Colon (tissue), 2 donors: Measurements from ENCODE around the gene OR6B2.
"Not testable (repeated sequence)": the region's sequence is repeated elsewhere in the genome, so short reads cannot be mapped to it uniquely, and the experiment has no call there.

Experiments
- FAIRE-seq: peaks from 2 replicates; lab custom pipeline; 2012; peaks lifted over from hg19 to GRCh38; lab: Jason Lieb, UNC
- donor health status: control.
- donor health status: control.

Gene OR6B2

GRCh38 chr2:240030379-240031094 lies at the start of gene OR6B2:
OR6B2 (minus strand) TSS chr2:240030429; CDS start chr2:240030429, 0 bp downstream.
- FAIRE-seq, result no peak

- no peak for FAIRE-seq
These were observed 48.4 kb upstream of the OR6B2 start for GRCh38 chr2:240078631-240079030.

- no peak for FAIRE-seq
These were observed 47.2 kb upstream of the OR6B2 start for GRCh38 chr2:240077442-240077841.

GRCh38 chr2:240074545-240074944 lies 44.3 kb upstream of the OR6B2 start:
- no peak for FAIRE-seq

- no peak for FAIRE-seq
These were observed 40.7 kb upstream of the OR6B2 start for GRCh38 chr2:240070907-240071306.

GRCh38 chr2:240069829-240070228 lies 39.6 kb upstream of the OR6B2 start:
- FAIRE-seq, result no peak

GRCh38 chr2:240068193-240068592 lies 38.0 kb upstream of the OR6B2 start:
- FAIRE-seq, result no peak

- FAIRE-seq, result no peak
These were observed 36.3 kb upstream of the OR6B2 start for GRCh38 chr2:240066489-240066888.

GRCh38 chr2:240064898-240065297 lies 34.7 kb upstream of the OR6B2 start:
- FAIRE-seq, result no peak

GRCh38 chr2:240060977-240061591 lies 30.9 kb upstream of the OR6B2 start:
- no peak for FAIRE-seq

GRCh38 chr2:240056678-240057077 lies 26.4 kb upstream of the OR6B2 start:
- FAIRE-seq, result no peak

GRCh38 chr2:240055177-240055917 lies 25.1 kb upstream of the OR6B2 start:
- no peak for FAIRE-seq

GRCh38 chr2:240053173-240054155 lies 23.2 kb upstream of the OR6B2 start, which contains the start of gene OR6B3:
OR6B3 (minus strand) TSS chr2:240053521.
- no peak for FAIRE-seq

GRCh38 chr2:240052524-240052923 lies 22.3 kb upstream of the OR6B2 start:
- FAIRE-seq, result no peak

- FAIRE-seq, result no peak
These were observed 21.5 kb upstream of the OR6B2 start for GRCh38 chr2:240051697-240052096.

- no peak for FAIRE-seq
These were observed 20.0 kb upstream of the OR6B2 start for GRCh38 chr2:240050278-240050677.

GRCh38 chr2:240048237-240048636 lies 18.0 kb upstream of the OR6B2 start:
- no peak for FAIRE-seq

GRCh38 chr2:240045098-240045497 lies 14.9 kb upstream of the OR6B2 start:
- FAIRE-seq, result no peak

- not testable (repeated sequence) for FAIRE-seq
These were observed 13.9 kb upstream of the OR6B2 start for GRCh38 chr2:240044096-240044495.

- no peak for FAIRE-seq
These were observed 13.2 kb upstream of the OR6B2 start for GRCh38 chr2:240043279-240043989.

- no peak for FAIRE-seq
These were observed 12.5 kb upstream of the OR6B2 start for GRCh38 chr2:240042740-240043139.
